Endometrial microvascular endothelial cells (primary cell): ENCODE data around the gene REEP6. TPM values are rescaled to one million over a fixed set of nuclear protein-coding genes. Genes with fewer than 3 reads are reported as not detected.
"Not testable (repeated sequence)": the region's sequence is repeated elsewhere in the genome, so short reads cannot be mapped to it uniquely, and the experiment has no call there.

ENCODE experiments used
- in situ Hi-C: cut with HindIII; loops from 2 replicates; pipeline ENCODE4 v1.10.0; 2017; ENCODE audit warnings: low sequenced_read_pairs, low pct_unique_long_range_greater_than_20kb; ENCODE audit errors: inconsistent ontology term
- total RNA-seq: library from RNA; depleted of rRNA; stranded (reverse); fragments of >200 nt; gene quantifications from one replicate; pipeline ENCODE4 v1.2.3, GENCODE V29; 2015; ENCODE audit errors: inconsistent ontology term

Gene REEP6
- total RNA-seq, 1 donor from 2014 or later, result 1.9 TPM

- in situ Hi-C loops, result no loop called here
Measured at GRCh38 chr19:1514986-1515721, 24.2 kb downstream of the REEP6 start.

DNA sequence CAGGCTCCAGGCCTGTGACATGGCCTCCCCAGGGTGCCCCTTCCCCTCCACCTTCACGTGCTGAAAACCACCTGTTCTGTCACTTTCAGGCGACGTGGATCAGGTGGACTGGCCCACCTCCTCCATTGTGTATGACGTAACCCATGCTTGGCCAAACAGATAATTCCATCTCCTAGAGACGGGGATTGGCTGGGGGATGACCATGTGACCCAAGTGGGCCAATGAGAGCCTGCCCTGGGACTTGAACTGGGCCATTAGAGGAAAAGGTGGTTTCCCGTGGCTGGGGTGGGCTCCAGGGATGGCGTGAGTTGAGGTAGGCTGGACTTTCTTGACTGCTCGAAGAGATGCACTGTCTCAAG, 25.4 kb downstream of the REEP6 start:
- in situ Hi-C loops, result no loop called here

DNA sequence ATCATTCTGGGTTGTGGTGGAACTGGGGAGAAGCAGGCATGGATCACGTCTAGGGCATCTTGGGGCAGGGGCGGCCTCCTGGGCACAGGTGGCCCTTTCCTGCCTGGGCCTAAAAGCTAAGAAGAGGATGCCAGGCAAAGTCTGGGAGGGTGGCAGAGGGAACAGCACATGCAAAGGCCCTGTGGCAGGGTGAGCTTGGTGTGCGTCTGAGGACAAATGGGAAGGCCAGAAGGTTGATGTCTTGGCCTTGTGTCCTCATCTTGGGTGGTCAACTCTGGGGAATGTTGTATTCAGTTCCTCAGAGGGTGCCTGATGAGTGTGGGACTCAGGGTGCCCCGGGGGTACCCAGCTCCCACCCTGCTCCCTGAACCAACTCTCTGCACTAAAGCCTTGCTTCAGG, 27.5 kb downstream of the REEP6 start:
- in situ Hi-C loops, result no loop called here

DNA sequence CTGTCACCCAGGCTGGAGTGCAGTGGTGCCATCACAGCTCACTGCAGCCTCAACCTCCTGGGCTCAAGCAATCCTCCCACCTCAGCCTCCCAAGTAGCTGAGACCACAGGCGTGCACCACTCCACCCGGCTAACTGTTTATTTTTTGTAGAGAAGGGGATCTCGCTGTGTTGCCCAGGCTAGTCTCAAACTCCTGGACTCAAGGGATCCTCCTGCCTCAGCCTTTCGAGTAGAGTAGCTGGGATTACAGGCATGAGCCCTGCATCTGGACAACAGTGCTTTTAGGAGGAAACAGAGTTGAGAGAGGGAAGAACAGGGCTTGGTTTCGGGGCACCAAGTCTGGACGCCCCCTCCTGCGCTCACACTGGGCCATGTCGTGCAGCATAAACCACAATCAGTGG, 28.8 kb downstream of the REEP6 start:
- in situ Hi-C loops, result not testable (repeated sequence)

DNA sequence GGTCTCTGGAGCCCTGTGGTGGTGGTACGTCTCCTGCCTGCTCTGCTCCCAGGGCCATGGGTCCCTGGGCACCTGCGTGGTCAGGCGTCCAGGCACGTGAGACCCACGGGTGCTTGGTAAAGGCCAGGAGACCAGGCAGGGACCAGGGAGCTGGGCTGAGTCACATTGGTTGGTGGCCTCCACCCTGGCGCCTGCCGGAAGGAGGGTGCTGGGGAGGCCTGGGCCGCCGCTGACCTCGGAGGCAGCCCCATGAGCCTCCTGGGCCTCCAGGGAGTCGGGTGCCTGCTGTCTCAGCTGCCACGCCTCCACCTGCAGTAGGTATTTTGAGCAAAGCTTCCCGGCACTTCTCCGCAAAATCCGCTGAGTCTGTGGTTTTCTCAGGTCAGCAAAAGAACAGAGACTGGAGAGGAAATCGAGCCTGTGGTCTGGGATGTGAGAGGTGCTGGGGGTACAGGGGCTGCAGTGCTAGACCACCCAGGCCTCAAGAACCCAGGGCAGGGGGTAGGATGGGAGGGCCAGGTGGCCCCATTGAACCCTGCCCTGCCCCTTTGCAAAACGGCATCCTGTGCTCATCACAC, 29.3 kb downstream of the REEP6 start:
- in situ Hi-C loops, result no loop called here

DNA sequence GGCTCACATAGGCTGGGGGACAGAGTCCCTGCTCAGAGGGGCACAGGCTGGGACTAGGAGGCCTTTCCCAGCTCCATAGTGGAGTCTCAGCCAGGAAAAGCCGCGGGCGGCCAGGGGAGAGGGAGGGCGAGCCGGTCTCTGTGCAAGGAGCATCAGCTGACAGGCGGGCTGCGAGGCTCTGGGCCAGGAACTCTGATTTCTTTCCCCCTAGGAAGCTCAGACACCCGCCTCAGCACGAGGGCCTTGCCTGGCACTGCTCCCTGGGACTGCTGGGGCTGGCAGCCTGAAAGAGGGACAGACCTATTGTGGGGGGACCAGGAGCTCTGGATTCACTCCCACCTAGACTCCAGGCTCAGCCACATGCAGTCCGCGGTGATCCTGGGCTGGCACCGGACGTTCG, 30.7 kb downstream of the REEP6 start:
- in situ Hi-C loops, result no loop called here

GRCh38 chr19:1522061-1522460, 31.1 kb downstream of the REEP6 start:
- in situ Hi-C loops, result no loop called here

DNA sequence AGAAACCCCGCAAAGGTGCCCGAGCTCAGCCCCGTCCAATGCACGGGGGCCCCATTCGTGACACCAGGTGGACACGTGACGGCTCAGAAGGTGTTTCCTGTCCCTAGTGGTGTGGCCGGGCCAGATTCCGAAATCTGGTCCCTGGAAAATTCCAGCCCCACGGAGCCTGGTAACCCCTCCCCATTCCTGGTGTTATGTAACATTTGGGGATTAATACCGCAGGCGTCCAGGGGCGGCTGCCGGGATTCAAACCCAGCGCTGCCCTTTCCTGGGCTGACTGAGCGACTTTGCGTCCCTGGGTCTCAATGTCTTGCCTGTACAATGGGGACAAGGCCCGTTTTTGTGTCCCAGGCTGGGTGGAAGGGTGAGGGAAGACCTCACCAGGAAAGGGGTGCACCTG, 31.9 kb downstream of the REEP6 start:
- in situ Hi-C loops, result no loop called here

DNA sequence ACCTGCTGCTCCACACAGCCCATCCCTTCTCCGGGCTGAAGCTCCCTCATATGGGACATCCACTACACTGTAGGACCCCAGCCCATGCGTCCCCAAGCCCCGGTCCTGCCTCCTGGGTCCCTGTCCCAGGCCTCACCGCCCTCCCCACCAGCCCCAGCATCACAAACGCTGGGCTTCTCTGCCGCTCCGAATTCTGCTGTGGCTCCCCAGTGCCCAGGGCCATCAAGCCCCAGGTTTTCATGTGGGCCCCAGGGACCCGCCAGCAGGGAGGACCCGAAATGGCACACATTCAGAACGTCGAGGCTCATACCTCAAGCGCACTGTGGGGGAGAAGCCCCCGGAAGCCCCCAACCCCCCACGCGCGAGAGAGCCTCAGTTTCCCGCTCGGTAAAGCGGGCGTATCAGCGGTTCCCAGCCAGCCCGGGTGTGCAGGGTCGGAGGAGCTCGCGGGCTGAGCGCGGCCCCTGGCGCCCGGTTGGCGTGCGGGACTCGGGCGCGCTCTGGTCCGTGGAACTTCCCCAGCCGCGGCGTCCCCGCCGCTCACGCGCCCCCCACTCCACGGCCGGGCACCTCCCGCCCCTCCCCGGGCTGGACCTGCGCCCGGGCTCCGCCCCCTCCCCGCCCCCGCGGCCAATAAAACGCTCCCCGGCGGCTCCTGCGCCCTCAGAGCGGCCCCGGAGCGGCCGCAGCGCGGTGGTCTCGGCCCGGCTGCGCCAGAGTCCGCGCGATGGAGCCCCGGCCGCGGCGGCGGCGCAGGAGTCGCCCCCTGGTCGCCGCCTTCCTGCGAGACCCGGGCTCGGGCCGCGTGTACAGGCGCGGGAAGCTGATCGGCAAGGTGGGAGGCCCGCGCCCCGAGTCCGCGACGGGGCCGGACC, 32.7 kb downstream of the REEP6 start, which contains the start of gene PLK5:
Gene PLK5, plus strand, starts transcription at position 666 of the 875 bp plus-strand sequence. CDS start 2,920 bp downstream, outside the sequence.
- in situ Hi-C loops, result no loop called here

DNA sequence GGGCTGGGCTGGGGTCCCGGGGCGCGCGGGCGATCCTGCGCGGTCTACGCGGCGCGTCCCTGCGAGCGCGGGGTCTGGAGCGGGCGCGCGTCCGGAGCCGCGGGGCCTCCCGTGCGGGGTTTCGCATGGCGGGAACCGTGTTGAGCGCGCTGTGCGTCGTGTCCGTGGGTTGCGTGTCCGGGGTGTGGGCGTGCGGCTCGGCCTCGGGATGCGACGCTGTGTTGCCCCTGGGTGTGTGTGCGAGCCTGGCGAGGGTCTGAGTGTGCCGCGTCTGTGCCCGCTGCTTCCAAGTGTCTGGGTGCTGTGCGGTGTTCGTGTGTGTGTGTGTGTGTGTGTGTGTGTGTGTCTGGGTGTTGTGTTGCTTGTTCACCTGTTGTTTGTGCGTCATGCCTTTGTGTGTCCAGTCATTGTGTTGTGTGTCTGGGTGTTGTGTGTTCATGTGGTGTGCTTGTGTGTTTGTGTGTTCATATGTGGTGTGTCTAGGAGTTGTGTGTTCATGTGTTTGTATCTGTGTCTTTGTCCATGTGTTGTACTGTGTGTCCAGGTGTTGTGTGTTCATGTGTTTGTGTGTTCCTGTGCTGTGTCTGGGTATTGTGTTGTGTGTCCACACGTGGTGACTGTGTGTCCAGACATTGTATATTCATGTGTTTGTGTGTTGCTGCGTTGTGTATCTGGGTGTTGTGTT, 33.4 kb downstream of the REEP6 start:
- in situ Hi-C loops, result no loop called here

DNA sequence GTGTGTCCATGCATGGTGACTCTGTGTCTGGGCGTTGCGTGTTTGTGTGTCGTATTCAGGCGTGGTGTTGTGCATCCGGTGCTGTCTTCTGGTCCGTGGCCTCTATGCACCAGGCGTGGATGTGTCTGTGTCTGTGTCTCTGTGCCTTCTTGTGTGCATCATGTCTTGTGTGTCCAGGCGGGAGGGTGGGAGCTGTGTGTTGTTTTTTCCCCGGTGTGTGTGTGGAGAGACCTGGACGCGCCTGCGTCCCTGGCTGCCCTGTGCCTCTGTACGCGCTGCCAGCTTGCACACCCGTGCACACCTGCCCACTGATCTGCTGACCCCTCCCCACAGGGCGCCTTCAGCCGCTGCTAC, 34.0 kb downstream of the REEP6 start:
- in situ Hi-C loops, result no loop called here

GRCh38 chr19:1525343-1525742, 34.4 kb downstream of the REEP6 start:
- in situ Hi-C loops, result no loop called here

- in situ Hi-C loops, result no loop called here
Measured at GRCh38 chr19:1526066-1526778, 35.2 kb downstream of the REEP6 start.

DNA sequence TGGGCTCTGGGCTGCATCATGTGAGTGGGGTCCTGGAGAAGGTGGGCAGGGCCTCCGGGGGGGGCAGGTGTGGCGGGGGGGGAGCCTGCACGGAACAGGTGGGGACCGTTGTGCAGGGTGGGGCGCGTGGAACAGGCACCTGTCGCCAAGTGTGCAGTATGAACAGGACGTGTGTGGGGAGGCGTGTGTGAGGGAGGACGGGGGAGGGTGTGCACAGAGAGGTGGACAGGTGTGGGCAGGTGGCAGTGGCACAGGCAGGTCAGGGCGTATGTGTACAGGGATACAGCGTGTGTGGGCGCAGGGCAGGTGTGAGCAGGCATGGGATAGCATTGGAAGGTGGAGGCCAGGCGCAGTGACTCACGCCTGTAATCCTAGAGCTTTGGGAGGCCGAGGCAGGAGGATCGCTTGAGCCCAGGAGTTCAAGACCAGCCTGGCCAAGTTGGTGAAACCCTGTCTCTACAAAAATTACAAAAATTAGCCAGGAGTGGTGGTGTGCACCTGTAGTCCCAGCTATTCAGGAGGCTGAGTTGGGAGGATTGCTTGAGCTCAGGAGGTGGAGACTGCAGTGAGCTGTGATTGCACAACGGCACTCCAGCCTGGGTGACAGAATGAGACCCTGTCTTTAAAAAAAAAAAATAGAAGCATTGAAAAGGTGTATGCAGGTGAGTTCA, 36.1 kb downstream of the REEP6 start:
- in situ Hi-C loops, result no loop called here

GRCh38 chr19:1527650-1528309, 36.8 kb downstream of the REEP6 start:
- in situ Hi-C loops, result no loop called here

GRCh38 chr19:1528596-1529429, 37.8 kb downstream of the REEP6 start:
- in situ Hi-C loops, result no loop called here

- in situ Hi-C loops, result no loop called here
Measured at GRCh38 chr19:1529430-1529816, 38.4 kb downstream of the REEP6 start.
